DOHH2 (cell line): Measurements from ENCODE around the gene KRTAP3-1.

Source experiments
- H3F3A ChIP-seq: fragments of 200-600 bp; sonication (generic), shearing (Covaris generic); 2 replicates; pipeline ENCODE4 v1.6.0; 2016; ENCODE audit warnings: antibody characterized with exemption, mild to moderate bottlenecking; ENCODE audit not compliant: control insufficient read depth, insufficient read depth
- H3K27ac ChIP-seq: fragments of 200-600 bp; sonication (generic); 2 replicates; pipeline ENCODE4 v1.5.1; 2014; ENCODE audit warnings: low read depth, mild to moderate bottlenecking, low read length, moderate library complexity
- H3K27me3 ChIP-seq: fragments of 200-600 bp; sonication (generic); 2 replicates; pipeline ENCODE4 v1.6.1; 2014; ENCODE audit warnings: mild to moderate bottlenecking, low read length, mixed read lengths; ENCODE audit not compliant: control insufficient read depth
- H3K36me3 ChIP-seq: fragments of 200-600 bp; sonication (generic); 2 replicates; pipeline ENCODE4 v1.6.1; 2014; ENCODE audit warnings: mild to moderate bottlenecking, low read length, moderate library complexity, mixed read lengths; ENCODE audit not compliant: control insufficient read depth
- H3K4me1 ChIP-seq: fragments of 200-600 bp; sonication (generic); 2 replicates; pipeline ENCODE4 v1.6.1; 2014; ENCODE audit warnings: mild to moderate bottlenecking, low read length, mixed read lengths; ENCODE audit not compliant: control insufficient read depth
- H3K4me2 ChIP-seq: fragments of 200-600 bp; sonication (generic); 2 replicates; pipeline ENCODE4 v1.6.0; 2014; ENCODE audit warnings: mild to moderate bottlenecking, low read length, moderate library complexity
- H3K4me3 ChIP-seq: fragments of 200-600 bp; sonication (generic); 2 replicates; pipeline ENCODE4 v1.5.1; 2014; ENCODE audit warnings: mild to moderate bottlenecking, low read length, mixed read lengths
- H3K79me2 ChIP-seq: fragments of 200-600 bp; sonication (generic); 2 replicates; pipeline ENCODE4 v1.6.1; 2014; ENCODE audit warnings: mild to moderate bottlenecking, low read length, mixed read lengths; ENCODE audit not compliant: control insufficient read depth
- H3K9me2 ChIP-seq: fragments of 200-600 bp; sonication (generic); replicated peaks from 2 replicates; pipeline ENCODE4 v1.6.1; 2014; ENCODE audit warnings: mild to moderate bottlenecking, low read length, mixed read lengths; ENCODE audit not compliant: control insufficient read depth
- H3K9me3 ChIP-seq: fragments of 200-600 bp; sonication (generic); 2 replicates; pipeline ENCODE4 v1.6.1; 2014; ENCODE audit warnings: antibody characterized with exemption, low read length, mixed read lengths; ENCODE audit not compliant: control insufficient read depth, insufficient read depth
- H4K20me1 ChIP-seq: fragments of 200-600 bp; sonication (generic); 2 replicates; pipeline ENCODE4 v1.6.0; 2014; ENCODE audit warnings: low read depth, mild to moderate bottlenecking, antibody characterized with exemption, low read length, moderate library complexity; ENCODE audit not compliant: control insufficient read depth, insufficient read depth
- CTCF ChIP-seq: fragments of 200-600 bp; sonication (generic); IDR thresholded peaks from one replicate; pipeline ENCODE4 v1.5.1; 2014; ENCODE audit warnings: antibody characterized with exemption, mild to moderate bottlenecking, low read depth, low read length; ENCODE audit not compliant: poor library complexity, severe bottlenecking
- EZH2phosphoT487 ChIP-seq: fragments of 200-600 bp; sonication (generic); IDR thresholded peaks from 2 replicates; pipeline ENCODE4 v1.6.1; 2017; ENCODE audit warnings: borderline replicate concordance, mild to moderate bottlenecking, antibody characterized with exemption, low read length, moderate library complexity, mixed read lengths

The KRTAP3-1 gene

GRCh38 chr17:41015454-41015853, 6.5 kb upstream of the KRTAP3-1 start:
- TF ChIP-seq EZH2phosphoT487 (no peak), CTCF (no peak)
- H3K36me3 ChIP-seq = no peaks in the 10 kb centered on the region
- H3K9me2 ChIP-seq = no peaks in the 10 kb centered on the region
- H3F3A ChIP-seq = no peaks in the 10 kb centered on the region
- no peak overlapping the region for H3K27ac ChIP-seq
- no peaks in the 10 kb centered on the region for H3K79me2 ChIP-seq
- no peaks in the 10 kb centered on the region for H3K9me3 ChIP-seq
- no peaks in the 10 kb centered on the region for H3K27me3 ChIP-seq
- no peaks in the 10 kb centered on the region for H4K20me1 ChIP-seq
- H3K4me2 ChIP-seq = no peak overlapping the region
- no peak overlapping the region for H3K4me3 ChIP-seq
- H3K4me1 ChIP-seq = no peaks in the 10 kb centered on the region

GRCh38 chr17:41013606-41014005, 4.7 kb upstream of the KRTAP3-1 start:
- TF ChIP-seq CTCF (no peak), EZH2phosphoT487 (no peak)
- Histone ChIP-seq H3F3A (no peaks in the 10 kb centered on the region), H3K79me2 (no peaks in the 10 kb centered on the region), H3K27ac (no peak overlapping the region), H3K36me3 (no peaks in the 10 kb centered on the region), H4K20me1 (no peaks in the 10 kb centered on the region), H3K9me3 (no peaks in the 10 kb centered on the region), H3K4me1 (no peaks in the 10 kb centered on the region), H3K4me3 (no peak overlapping the region), H3K4me2 (no peak overlapping the region), H3K27me3 (no peaks in the 10 kb centered on the region), H3K9me2 (no peaks in the 10 kb centered on the region)

GRCh38 chr17:41013181-41013580, 4.3 kb upstream of the KRTAP3-1 start:
- Histone ChIP-seq H3K27me3 (no peaks in the 10 kb centered on the region), H3K27ac (no peak overlapping the region), H3K36me3 (no peaks in the 10 kb centered on the region), H3K4me1 (no peaks in the 10 kb centered on the region), H3K4me3 (no peak overlapping the region), H3K9me2 (no peaks in the 10 kb centered on the region), H3K4me2 (no peak overlapping the region), H4K20me1 (no peaks in the 10 kb centered on the region), H3K9me3 (no peaks in the 10 kb centered on the region), H3K79me2 (no peaks in the 10 kb centered on the region), H3F3A (no peaks in the 10 kb centered on the region)
- TF ChIP-seq EZH2phosphoT487 = no peak
- no peak for TF ChIP-seq CTCF
